Measurements from ENCODE around the gene TPK1.

- TF ChIP-seq POLR2A (IDR thresholded peaks at IDR 0.05; ENCODE audit: control extremely low read depth in 1 of 2, low read depth in 2 of 2, low read length in 2 of 2) (no peak), CTCF (IDR thresholded peaks at IDR 0.05; ENCODE audit: control extremely low read depth in 1 of 3, insufficient read depth in 1 of 3, low read depth in 1 of 3, low read length in 3 of 3) (no peak), ATF3 (IDR thresholded peaks at IDR 0.05; ENCODE audit: insufficient read depth, low read depth, low read length) (no peak), CHD2 (IDR thresholded peaks at IDR 0.05; ENCODE audit: low read length) (no peak), POLR2AphosphoS5 (IDR thresholded peaks at IDR 0.05; ENCODE audit: low read depth, low read length) (no peak)
Observed at GRCh38 chr7:144729226-144729625, 106.6 kb downstream of the TPK1 start.

Measured in H1 (cell line).